ENCODE data around the gene PHYKPL.
"Not testable (repeated sequence)": the region's sequence is repeated elsewhere in the genome, so short reads cannot be mapped to it uniquely, and the experiment has no call there.

Gene PHYKPL

GRCh38 chr5:178246624-178247279 is 14.2 kb upstream of the PHYKPL start:
- Histone ChIP-seq H3K4me1 (ENCODE audit: control insufficient read depth, insufficient read depth, low read length) (peaks cover 4% of the 10 kb centered on the region), H3K36me3 (ENCODE audit: insufficient read depth, low read length) (no peaks in the 10 kb centered on the region), H3K9ac (ENCODE audit: low read depth, low read length) (no peak overlapping the region), H3K4me3 (ENCODE audit: low read length) (no peak overlapping the region), H3K27me3 (ENCODE audit: control insufficient read depth, insufficient read depth, low read length) (no peaks in the 10 kb centered on the region), H3K9me3 (replicated peaks; ENCODE audit: low read length) (no peaks in the 10 kb centered on the region), H3K4me2 (ENCODE audit: low read length) (no peak overlapping the region)

- Histone ChIP-seq H3K9me3 (replicated peaks; ENCODE audit: low read length) (no peaks in the 10 kb centered on the region), H3K4me2 (ENCODE audit: low read length) (no peak overlapping the region), H3K36me3 (ENCODE audit: insufficient read depth, low read length) (no peaks in the 10 kb centered on the region), H3K27me3 (ENCODE audit: control insufficient read depth, insufficient read depth, low read length) (no peaks in the 10 kb centered on the region), H3K4me3 (ENCODE audit: low read length) (no peak overlapping the region), H3K4me1 (ENCODE audit: control insufficient read depth, insufficient read depth, low read length) (peaks cover 4% of the 10 kb centered on the region), H3K9ac (ENCODE audit: low read depth, low read length) (no peak overlapping the region)
Observed at GRCh38 chr5:178245389-178245788, 12.8 kb upstream of the PHYKPL start.

GRCh38 chr5:178244576-178244975 is 12.0 kb upstream of the PHYKPL start:
- H3K36me3 ChIP-seq (ENCODE audit: insufficient read depth, low read length) = no peaks in the 10 kb centered on the region
- no peak overlapping the region for H3K4me2 ChIP-seq (ENCODE audit: low read length)
- H3K27me3 ChIP-seq (ENCODE audit: control insufficient read depth, insufficient read depth, low read length) = no peaks in the 10 kb centered on the region
- H3K9me3 ChIP-seq (replicated peaks; ENCODE audit: low read length) = no peaks in the 10 kb centered on the region
- no peak overlapping the region for H3K9ac ChIP-seq (ENCODE audit: low read depth, low read length)
- peaks cover 10% of the 10 kb centered on the region for H3K4me1 ChIP-seq (ENCODE audit: control insufficient read depth, insufficient read depth, low read length)
- H3K4me3 ChIP-seq (ENCODE audit: low read length) = no peak overlapping the region

GRCh38 chr5:178242416-178242815 is 9.8 kb upstream of the PHYKPL start:
- Histone ChIP-seq H3K4me2 (ENCODE audit: low read length) (no peak overlapping the region), H3K9me3 (replicated peaks; ENCODE audit: low read length) (no peaks in the 10 kb centered on the region), H3K36me3 (ENCODE audit: insufficient read depth, low read length) (no peaks in the 10 kb centered on the region), H3K4me3 (ENCODE audit: low read length) (no peak overlapping the region), H3K4me1 (ENCODE audit: control insufficient read depth, insufficient read depth, low read length) (peaks cover 10% of the 10 kb centered on the region), H3K9ac (ENCODE audit: low read depth, low read length) (no peak overlapping the region), H3K27me3 (ENCODE audit: control insufficient read depth, insufficient read depth, low read length) (no peaks in the 10 kb centered on the region)

GRCh38 chr5:178241688-178242231 is 9.2 kb upstream of the PHYKPL start:
- Histone ChIP-seq H3K36me3 (ENCODE audit: insufficient read depth, low read length) (no peaks in the 10 kb centered on the region), H3K27me3 (ENCODE audit: control insufficient read depth, insufficient read depth, low read length) (no peaks in the 10 kb centered on the region), H3K4me3 (ENCODE audit: low read length) (no peak overlapping the region), H3K9ac (ENCODE audit: low read depth, low read length) (no peak overlapping the region), H3K9me3 (replicated peaks; ENCODE audit: low read length) (no peaks in the 10 kb centered on the region), H3K4me1 (ENCODE audit: control insufficient read depth, insufficient read depth, low read length) (peaks cover 10% of the 10 kb centered on the region), H3K4me2 (ENCODE audit: low read length) (no peak overlapping the region)

GRCh38 chr5:178241231-178241663 is 8.6 kb upstream of the PHYKPL start:
- H3K36me3 ChIP-seq (ENCODE audit: insufficient read depth, low read length) = no peaks in the 10 kb centered on the region
- no peaks in the 10 kb centered on the region for H3K27me3 ChIP-seq (ENCODE audit: control insufficient read depth, insufficient read depth, low read length)
- no peaks in the 10 kb centered on the region for H3K9me3 ChIP-seq (replicated peaks; ENCODE audit: low read length)
- H3K4me3 ChIP-seq (ENCODE audit: low read length) = no peak overlapping the region
- no peak overlapping the region for H3K4me2 ChIP-seq (ENCODE audit: low read length)
- H3K4me1 ChIP-seq (ENCODE audit: control insufficient read depth, insufficient read depth, low read length) = peaks cover 10% of the 10 kb centered on the region
- no peak overlapping the region for H3K9ac ChIP-seq (ENCODE audit: low read depth, low read length)

GRCh38 chr5:178240766-178241165 is 8.2 kb upstream of the PHYKPL start:
- Histone ChIP-seq H3K4me3 (ENCODE audit: low read length) (no peak overlapping the region), H3K36me3 (ENCODE audit: insufficient read depth, low read length) (no peaks in the 10 kb centered on the region), H3K9me3 (replicated peaks; ENCODE audit: low read length) (no peaks in the 10 kb centered on the region), H3K27me3 (ENCODE audit: control insufficient read depth, insufficient read depth, low read length) (no peaks in the 10 kb centered on the region), H3K9ac (ENCODE audit: low read depth, low read length) (no peak overlapping the region), H3K4me2 (ENCODE audit: low read length) (no peak overlapping the region), H3K4me1 (ENCODE audit: control insufficient read depth, insufficient read depth, low read length) (peaks cover 10% of the 10 kb centered on the region)

- Histone ChIP-seq H3K27me3 (ENCODE audit: control insufficient read depth, insufficient read depth, low read length) (no peaks in the 10 kb centered on the region), H3K36me3 (ENCODE audit: insufficient read depth, low read length) (no peaks in the 10 kb centered on the region), H3K9ac (ENCODE audit: low read depth, low read length) (no peak overlapping the region), H3K4me1 (ENCODE audit: control insufficient read depth, insufficient read depth, low read length) (peaks cover 10% of the 10 kb centered on the region), H3K4me3 (ENCODE audit: low read length) (no peak overlapping the region), H3K9me3 (replicated peaks; ENCODE audit: low read length) (no peaks in the 10 kb centered on the region), H3K4me2 (ENCODE audit: low read length) (no peak overlapping the region)
Observed at GRCh38 chr5:178240341-178240741, 7.7 kb upstream of the PHYKPL start.

- not testable (repeated sequence) for H3K4me1 ChIP-seq (ENCODE audit: control insufficient read depth, insufficient read depth, low read length); H3K9ac ChIP-seq (ENCODE audit: low read depth, low read length); H3K9me3 ChIP-seq (replicated peaks; ENCODE audit: low read length); H3K36me3 ChIP-seq (ENCODE audit: insufficient read depth, low read length); H3K4me2 ChIP-seq (ENCODE audit: low read length); H3K4me3 ChIP-seq (ENCODE audit: low read length); H3K27me3 ChIP-seq (ENCODE audit: control insufficient read depth, insufficient read depth, low read length)
Observed at GRCh38 chr5:178239626-178240301, 7.2 kb upstream of the PHYKPL start.

- Histone ChIP-seq H3K27me3 (ENCODE audit: control insufficient read depth, insufficient read depth, low read length) (no peaks in the 10 kb centered on the region), H3K4me2 (ENCODE audit: low read length) (no peak overlapping the region), H3K4me3 (ENCODE audit: low read length) (no peak overlapping the region), H3K36me3 (ENCODE audit: insufficient read depth, low read length) (no peaks in the 10 kb centered on the region), H3K4me1 (ENCODE audit: control insufficient read depth, insufficient read depth, low read length) (peaks cover 6% of the 10 kb centered on the region), H3K9me3 (replicated peaks; ENCODE audit: low read length) (no peaks in the 10 kb centered on the region), H3K9ac (ENCODE audit: low read depth, low read length) (no peak overlapping the region)
Observed at GRCh38 chr5:178238711-178239592, 6.3 kb upstream of the PHYKPL start.

- no peak overlapping the region for H3K4me3 ChIP-seq (ENCODE audit: low read length)
Observed at GRCh38 chr5:178238313-178238635, 5.7 kb upstream of the PHYKPL start.

More at GRCh38 chr5:178238313-178238635, 5.7 kb upstream of the PHYKPL start:
- Histone ChIP-seq H3K36me3 (ENCODE audit: insufficient read depth, low read length) (no peaks in the 10 kb centered on the region), H3K9ac (ENCODE audit: low read depth, low read length) (no peak overlapping the region), H3K27me3 (ENCODE audit: control insufficient read depth, insufficient read depth, low read length) (no peaks in the 10 kb centered on the region), H3K9me3 (replicated peaks; ENCODE audit: low read length) (no peaks in the 10 kb centered on the region), H3K4me1 (ENCODE audit: control insufficient read depth, insufficient read depth, low read length) (peaks cover 6% of the 10 kb centered on the region), H3K4me2 (ENCODE audit: low read length) (no peak overlapping the region)

Measured in skeletal muscle satellite cell (primary cell).